ENCODE measurements around the gene CAMK2B. TPM values are rescaled to one million over a fixed set of nuclear protein-coding genes. Genes with fewer than 3 reads are reported as not detected.

CAMK2B gene
- total RNA-seq, 1 experiment from 2014 or later: 0.34 TPM

GRCh38 chr7:44281811-44282600 lies 43.4 kb downstream of the CAMK2B start:
- Histone ChIP-seq H3K27ac (ENCODE audit: low read depth, low read length) (no peak overlapping the region), H4K20me1 (ENCODE audit: insufficient read depth) (no peaks in the 10 kb centered on the region), H3K4me3 (replicated peaks in 1 of 2; ENCODE audit: low read depth in 1 of 2, low read length in 2 of 2) (no peak overlapping the region), H3K4me2 (ENCODE audit: low read length) (no peak overlapping the region), H3K27me3 (ENCODE audit: insufficient read depth, low read length) (no peaks in the 10 kb centered on the region), H3K9ac (ENCODE audit: low read length) (no peak overlapping the region), H3K9me3 (ENCODE audit: control insufficient read depth in 1 of 2, insufficient read depth in 1 of 2, low read depth in 1 of 2, low read length in 2 of 2) (no peaks in the 10 kb centered on the region), H3K79me2 (ENCODE audit: insufficient read depth, low read length) (no peaks in the 10 kb centered on the region), H3K9me2 (ENCODE audit: insufficient read depth) (no peaks in the 10 kb centered on the region), H3K36me3 (ENCODE audit: control insufficient read depth in 1 of 2, insufficient read depth in 2 of 2, low read length in 2 of 2) (no peaks in the 10 kb centered on the region), H2AFZ (ENCODE audit: low read depth, low read length, poor library complexity, severe bottlenecking) (no peak overlapping the region), H3K4me1 (ENCODE audit: control insufficient read depth in 1 of 2, insufficient read depth in 2 of 2, low read length in 2 of 2) (no peaks in the 10 kb centered on the region)
- ChIA-PET RAD21 (ENCODE audit: low non-redundant PET in 1 of 2, low total read pairs in 2 of 2, uncharacterized antibody in 2 of 2, unreplicated experiment in 2 of 2) (no interaction called here), CTCF (no interaction called here), POLR2A (no interaction called here)
- ATAC-seq: no peak
- no peak for DNase-seq (ENCODE audit: low read depth, low spot score)
- TF ChIP-seq EGR1 (IDR thresholded peaks at IDR 0.05; ENCODE audit: low read depth) (no peak), JUND (IDR thresholded peaks at IDR 0.05) (no peak), ZFX (IDR thresholded peaks at IDR 0.05) (no peak), POLR2A (IDR thresholded peaks at IDR 0.05; ENCODE audit: borderline replicate concordance, extremely low read depth, insufficient read depth, insufficient read length) (no peak), CEBPB (IDR thresholded peaks at IDR 0.05; ENCODE audit: low read depth) (no peak), ZNF274 (IDR thresholded peaks at IDR 0.05; ENCODE audit: low read depth, low read length) (no peak), YY1 (IDR thresholded peaks at IDR 0.05; ENCODE audit: extremely low read depth, insufficient replicate concordance, low read depth, low read length) (no peak), FOSL1 (IDR thresholded peaks at IDR 0.05; ENCODE audit: low read depth) (no peak), EZH2 (IDR thresholded peaks at IDR 0.05) (no peak), MAX (IDR thresholded peaks at IDR 0.05) (no peak), ELF1 (IDR thresholded peaks at IDR 0.05; ENCODE audit: borderline replicate concordance, low read depth) (no peak)
- no TSS peak for BruUV-seq (replicated peaks)
- intact Hi-C loops (cut with micrococcal nuclease): no loop called here
